Fibroblast of skin of left biceps (primary cell): ENCODE measurements around the gene OPTC.
"Not testable (repeated sequence)": the region's sequence is repeated elsewhere in the genome, so short reads cannot be mapped to it uniquely, and the experiment has no call there.

Experiments
- DNase-seq, 2 experiments: peaks; one replicate each; pipeline ENCODE4 v3.0.0-alpha.2; 2013; ENCODE audit warnings: low read depth in 2 of 2

OPTC gene, protein sequence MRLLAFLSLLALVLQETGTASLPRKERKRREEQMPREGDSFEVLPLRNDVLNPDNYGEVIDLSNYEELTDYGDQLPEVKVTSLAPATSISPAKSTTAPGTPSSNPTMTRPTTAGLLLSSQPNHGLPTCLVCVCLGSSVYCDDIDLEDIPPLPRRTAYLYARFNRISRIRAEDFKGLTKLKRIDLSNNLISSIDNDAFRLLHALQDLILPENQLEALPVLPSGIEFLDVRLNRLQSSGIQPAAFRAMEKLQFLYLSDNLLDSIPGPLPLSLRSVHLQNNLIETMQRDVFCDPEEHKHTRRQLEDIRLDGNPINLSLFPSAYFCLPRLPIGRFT

GRCh38 chr1:203493901-203494300 is at the start of gene OPTC:
TSS of gene OPTC (plus strand) at chr1:203494153. CDS start at chr1:203496006, 1,853 bp downstream.
- no peak for DNase-seq

DNA sequence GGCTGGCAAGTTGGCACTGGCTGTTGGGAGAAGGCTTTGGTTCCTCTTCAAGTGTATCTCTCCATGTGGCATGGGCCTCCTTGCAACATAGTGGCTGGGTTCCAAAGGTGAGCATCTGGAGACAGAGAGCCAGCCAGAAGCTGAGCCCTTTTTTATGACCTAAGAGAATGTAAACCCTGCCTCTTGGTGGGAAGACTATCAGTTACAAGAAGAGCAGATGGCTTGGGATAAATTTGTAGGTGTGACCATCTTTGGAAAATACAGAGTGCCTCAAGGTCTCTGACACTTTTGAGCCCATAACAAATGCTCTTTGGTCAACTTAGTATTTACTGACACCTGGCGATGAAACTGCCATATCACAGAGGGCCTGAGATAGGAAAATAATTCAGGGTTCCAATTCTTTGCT is 49.8 kb upstream of the OPTC start:
- DNase-seq, result no peak

DNA sequence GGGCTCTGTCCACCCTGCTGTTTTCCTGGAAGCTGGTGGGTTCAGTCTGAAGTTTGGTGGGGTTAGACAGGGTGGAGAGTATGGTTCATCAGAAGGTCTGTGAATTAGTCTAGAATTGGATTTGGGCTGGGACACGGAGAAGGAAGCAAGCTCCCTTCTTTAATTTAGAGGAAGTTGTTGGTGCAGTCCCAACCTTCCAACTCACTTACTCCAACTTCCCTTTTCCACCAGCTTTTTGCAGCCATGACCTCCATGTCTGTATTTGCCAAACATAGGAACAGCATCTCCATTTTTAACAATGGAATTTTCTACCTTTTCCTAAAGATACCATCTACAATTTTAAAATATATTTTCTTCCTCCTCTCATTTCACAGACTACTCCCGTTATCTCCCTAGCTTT is 46.8 kb upstream of the OPTC start:
- no peak for DNase-seq

DNA sequence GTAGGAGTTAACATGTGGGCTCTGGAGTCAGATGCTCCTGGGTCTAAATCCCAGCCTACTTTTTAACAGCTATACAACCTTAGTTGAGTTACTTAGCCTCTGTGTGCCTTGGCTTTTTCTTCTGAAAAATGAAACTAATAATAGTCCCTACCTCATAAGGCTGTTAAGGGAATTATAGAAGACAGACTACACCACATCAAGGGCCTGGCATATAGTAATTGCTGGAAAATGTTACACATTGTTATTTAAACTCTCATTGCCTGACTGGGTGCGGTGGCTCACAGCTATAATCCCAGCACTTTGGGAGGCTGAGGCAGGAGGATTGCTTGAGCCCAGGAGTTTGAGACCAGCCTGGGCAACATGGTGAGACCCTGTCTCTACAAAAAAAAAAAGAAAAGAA is 46.4 kb upstream of the OPTC start:
- not testable (repeated sequence) for DNase-seq

- no peak for DNase-seq
Measured at GRCh38 chr1:203448521-203449061, 45.4 kb upstream of the OPTC start.

DNA sequence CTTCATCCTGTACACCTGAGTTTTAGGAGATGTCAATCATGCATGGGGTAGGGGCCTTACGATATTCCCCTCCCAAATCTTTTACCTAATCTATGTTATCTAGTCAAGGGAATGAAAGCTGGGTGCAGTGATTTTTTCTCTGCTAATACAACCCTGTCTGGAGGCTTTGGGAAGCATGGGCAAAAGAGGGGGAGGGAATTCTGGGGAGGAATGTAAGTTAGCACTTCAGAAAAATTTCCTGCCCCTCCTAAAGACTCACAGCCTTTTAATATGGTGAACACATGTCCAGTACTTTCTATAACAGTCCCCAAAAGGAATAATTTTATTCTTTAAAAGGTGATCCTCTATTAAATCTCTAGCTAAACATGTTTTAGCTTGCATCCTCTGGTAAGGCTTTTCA is 44.0 kb upstream of the OPTC start:
- no peak for DNase-seq

GRCh38 chr1:203450479-203451149 is 43.3 kb upstream of the OPTC start:
- DNase-seq, result no peak

DNA sequence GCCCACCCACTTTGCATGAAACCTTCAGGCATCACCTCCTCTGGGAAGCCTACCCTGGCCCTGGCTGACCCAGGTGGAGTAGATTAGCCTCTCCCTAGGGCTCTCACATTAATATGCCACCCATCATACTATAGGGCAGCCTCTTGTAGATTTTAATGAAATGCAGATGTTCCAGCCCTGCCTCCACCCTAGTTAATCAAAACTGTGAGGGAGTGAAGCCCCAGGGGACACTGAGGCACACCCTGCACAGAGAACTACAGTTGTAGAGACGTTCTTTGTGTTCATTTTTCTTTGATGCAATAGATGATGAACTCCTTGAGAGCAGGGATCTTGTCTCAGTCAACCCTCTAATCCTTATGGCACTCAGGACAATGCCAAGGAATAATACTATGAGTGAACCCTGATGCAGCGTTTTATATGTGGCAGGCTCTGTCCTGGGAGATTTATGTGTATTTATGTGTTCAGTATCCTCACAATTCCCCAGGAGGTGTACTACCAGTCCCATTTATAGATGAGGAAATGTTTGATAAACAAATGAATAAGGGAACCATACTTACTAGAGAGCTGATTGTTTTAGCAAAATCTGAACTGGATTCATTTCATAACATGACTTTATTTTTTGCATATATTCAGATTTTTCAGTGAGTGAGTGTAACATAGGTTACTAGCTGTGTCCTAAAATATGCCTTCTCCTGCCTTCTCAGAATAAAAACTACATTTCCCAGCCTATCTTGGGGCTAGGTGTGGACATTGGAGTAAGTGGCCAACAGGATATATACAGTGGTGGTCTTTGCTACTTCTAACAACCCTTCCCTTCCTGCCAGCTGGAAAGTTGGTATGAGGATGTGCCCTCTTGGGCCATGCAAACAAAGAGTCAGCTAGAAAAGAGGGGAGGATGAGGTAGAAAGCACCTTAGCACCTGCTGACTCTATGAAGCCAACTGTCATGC is 41.8 kb upstream of the OPTC start:
- DNase-seq, result no peak

DNA sequence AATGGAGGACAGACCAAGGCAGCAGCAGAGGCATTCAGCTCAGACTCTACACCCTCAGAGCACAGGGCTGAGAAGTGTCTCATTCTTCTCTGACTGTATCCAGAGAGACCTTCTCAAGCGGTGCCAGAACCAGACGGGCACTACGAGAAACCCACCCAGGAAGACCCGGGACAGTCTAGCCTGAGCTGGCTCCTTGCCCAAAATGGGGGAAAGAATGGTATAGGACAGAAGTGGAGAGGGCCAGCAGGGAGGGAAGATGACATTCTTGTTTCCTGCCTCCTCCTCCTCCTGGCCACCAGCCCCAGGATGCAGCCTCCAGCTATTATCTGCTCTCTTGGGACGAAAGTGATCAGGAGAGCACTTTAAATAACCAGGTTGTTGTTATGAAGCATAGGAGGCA is 40.9 kb upstream of the OPTC start:
- no peak for DNase-seq

GRCh38 chr1:203453616-203454015 is 40.3 kb upstream of the OPTC start:
- DNase-seq, result no peak

- DNase-seq, result no peak
Measured at GRCh38 chr1:203454986-203455471, 38.9 kb upstream of the OPTC start.

- DNase-seq, result no peak
Measured at GRCh38 chr1:203455706-203456105, 38.2 kb upstream of the OPTC start.

GRCh38 chr1:203456577-203456976 is 37.4 kb upstream of the OPTC start:
- no peak for DNase-seq

- DNase-seq, result no peak
Measured at GRCh38 chr1:203458078-203458477, 35.9 kb upstream of the OPTC start.

- no peak for DNase-seq
Measured at GRCh38 chr1:203459671-203460201, 34.2 kb upstream of the OPTC start.

- no peak for DNase-seq
Measured at GRCh38 chr1:203461717-203462116, 32.2 kb upstream of the OPTC start.

- no peak for DNase-seq
Measured at GRCh38 chr1:203462143-203462542, 31.8 kb upstream of the OPTC start.

DNA sequence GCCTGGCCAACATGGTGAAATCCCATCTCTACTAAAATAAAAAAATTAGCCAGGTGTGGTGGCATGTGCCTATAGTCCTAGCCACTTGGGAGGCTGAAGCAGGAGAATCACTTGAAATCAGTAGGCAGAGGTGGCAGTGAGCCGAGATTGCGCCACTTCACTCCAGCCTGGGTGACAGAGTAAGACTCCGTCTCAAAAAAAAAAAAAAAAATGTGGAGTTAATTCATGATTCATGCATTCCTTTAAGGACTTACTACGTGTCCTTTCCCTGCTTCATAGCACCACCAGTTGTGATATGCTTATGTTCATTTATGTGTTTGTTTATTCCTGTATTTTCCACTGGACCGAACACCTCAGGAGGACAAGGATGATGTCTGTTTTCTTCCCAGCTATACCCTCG is 31.1 kb upstream of the OPTC start:
- DNase-seq, result peak; percentile 55 to 65

DNA sequence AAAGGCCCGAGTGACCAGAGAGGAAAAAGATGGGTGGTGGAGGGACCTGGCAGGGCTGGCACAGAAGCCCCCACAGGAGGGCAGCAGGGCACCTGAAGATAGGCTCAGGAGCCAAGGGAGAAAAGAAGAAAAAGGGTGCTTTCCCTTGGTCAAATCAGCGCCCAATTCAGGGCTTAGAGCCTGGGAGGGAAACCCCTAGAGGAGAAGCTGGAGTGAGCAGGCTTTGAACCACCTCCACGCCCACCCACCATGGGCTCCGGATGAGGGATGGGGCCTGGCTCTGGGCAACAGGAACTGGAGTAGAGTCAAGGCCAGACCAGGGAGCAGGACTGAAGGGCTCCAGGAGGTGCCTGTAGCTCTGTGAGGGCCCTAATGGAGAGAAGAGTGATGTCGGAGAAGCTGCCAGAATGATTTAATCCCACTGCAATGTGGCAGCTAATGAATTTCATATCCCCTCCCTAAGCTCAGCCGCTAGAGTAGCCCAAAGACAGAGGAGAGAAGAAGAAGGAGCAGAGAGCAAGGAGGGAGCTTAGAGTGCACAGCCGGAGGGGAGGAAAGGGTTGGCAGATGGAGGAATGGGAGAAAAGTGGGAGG is 30.4 kb upstream of the OPTC start:
- peak; percentile 73 to 76 for DNase-seq

DNA sequence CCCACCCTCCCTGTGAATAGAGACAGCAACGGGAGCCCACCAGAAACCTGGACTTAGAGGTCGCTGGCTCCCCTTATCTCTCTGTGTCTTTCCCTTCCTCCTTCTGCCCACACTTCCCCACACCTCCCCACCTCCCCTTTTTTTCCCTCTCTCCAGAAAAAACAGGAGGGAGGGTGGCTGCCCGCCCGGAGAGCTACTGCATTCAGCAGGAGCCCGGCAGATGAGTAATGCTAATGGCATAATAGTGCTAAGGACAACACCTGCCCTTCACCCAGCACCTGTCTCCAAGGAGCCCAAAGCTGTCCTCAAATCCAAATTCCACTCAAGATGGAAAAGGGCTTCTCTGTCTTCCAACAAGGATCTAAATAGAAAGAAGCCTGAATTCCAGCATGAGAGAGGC is 29.7 kb upstream of the OPTC start:
- DNase-seq, result no peak

- DNase-seq, result no peak
Measured at GRCh38 chr1:203464743-203465142, 29.2 kb upstream of the OPTC start.
